OCI-LY1 (cell line): ENCODE data around the gene UBTD1.
"Not testable (repeated sequence)": the region's sequence is repeated elsewhere in the genome, so short reads cannot be mapped to it uniquely, and the experiment has no call there.

Source experiments
- H2AFZ ChIP-seq: fragments of 200-600 bp; sonication (generic), shearing (Covaris generic); 2 replicates; pipeline ENCODE4 v1.6.0; 2014; ENCODE audit warnings: antibody characterized with exemption, mild to moderate bottlenecking, low read length
- H3F3A ChIP-seq: fragments of 200-600 bp; sonication (generic), shearing (Covaris generic); 2 replicates; pipeline ENCODE4 v1.6.0; 2014; ENCODE audit warnings: mild to moderate bottlenecking, antibody characterized with exemption, low read length, moderate library complexity; ENCODE audit not compliant: insufficient read depth
- H3K27ac ChIP-seq: fragments of 200-600 bp; sonication (generic); 2 replicates; pipeline ENCODE4 v1.5.1; 2014; ENCODE audit warnings: low read length, mixed run types, mild to moderate bottlenecking, low read depth; ENCODE audit not compliant: poor library complexity, severe bottlenecking
- H3K27me3 ChIP-seq: fragments of 200-600 bp; sonication (generic); 2 replicates; pipeline ENCODE4 v1.6.0; 2014; ENCODE audit warnings: antibody characterized with exemption, mild to moderate bottlenecking, low read length, moderate library complexity; ENCODE audit not compliant: insufficient read depth
- H3K36me3 ChIP-seq: fragments of 200-600 bp; sonication (generic); 2 replicates; pipeline ENCODE4 v1.6.1; 2014; ENCODE audit warnings: mild to moderate bottlenecking, antibody characterized with exemption, low read length, moderate library complexity, mixed read lengths; ENCODE audit not compliant: insufficient read depth
- H3K4me1 ChIP-seq: fragments of 200-600 bp; sonication (generic); 2 replicates; pipeline ENCODE4 v1.5.1; 2014; ENCODE audit warnings: mild to moderate bottlenecking, low read length, moderate library complexity; ENCODE audit not compliant: insufficient read depth, severe bottlenecking
- H3K4me2 ChIP-seq: fragments of 200-600 bp; sonication (generic), shearing (Covaris generic); 2 replicates; pipeline ENCODE4 v1.6.1; 2014; ENCODE audit warnings: low read length
- H3K4me3 ChIP-seq: fragments of 200-600 bp; sonication (generic); 2 replicates; pipeline ENCODE4 v1.5.1; 2014; ENCODE audit warnings: low read length, low read depth, mild to moderate bottlenecking, mixed read lengths; ENCODE audit not compliant: poor library complexity, severe bottlenecking
- H3K79me2 ChIP-seq: fragments of 200-600 bp; shearing (Covaris generic); 2 replicates; pipeline ENCODE4 v1.6.1; 2016; ENCODE audit warnings: mixed run types, low read length, mixed read lengths; ENCODE audit not compliant: insufficient read depth
- H3K9ac ChIP-seq: fragments of 200-600 bp; sonication (generic), shearing (Covaris generic); 2 replicates; pipeline ENCODE4 v1.6.1; 2014; ENCODE audit warnings: mild to moderate bottlenecking, low read length, mixed read lengths
- H3K9me2 ChIP-seq: fragments of 200-600 bp; sonication (generic), shearing (Covaris generic); 2 replicates; pipeline ENCODE4 v1.6.1; 2014; ENCODE audit warnings: low read depth, mild to moderate bottlenecking, low read length, mixed read lengths
- H3K9me3 ChIP-seq: fragments of 200-600 bp; shearing (Covaris generic); 2 replicates; pipeline ENCODE4 v1.6.1; 2014; ENCODE audit warnings: low read length, mixed read lengths
- H4K20me1 ChIP-seq: fragments of 200-600 bp; sonication (generic), shearing (Covaris generic); 2 replicates; pipeline ENCODE4 v1.6.0; 2016; ENCODE audit warnings: mild to moderate bottlenecking, low read length; ENCODE audit not compliant: insufficient read depth
- CTCF ChIP-seq: fragments of 200-600 bp; sonication (generic), shearing (Covaris generic); IDR thresholded peaks from 2 replicates; pipeline ENCODE4 v1.5.1; 2017; ENCODE audit warnings: mild to moderate bottlenecking, antibody characterized with exemption, low read length, moderate library complexity, mixed read lengths
- EZH2 ChIP-seq: fragments of 200-600 bp; sonication (generic), shearing (Covaris generic); IDR thresholded peaks from 2 replicates; pipeline ENCODE4 v1.8.0; 2017; ENCODE audit warnings: borderline replicate concordance, mixed run types, mild to moderate bottlenecking, antibody characterized with exemption, low read length, moderate library complexity, mixed read lengths

Gene UBTD1

DNA sequence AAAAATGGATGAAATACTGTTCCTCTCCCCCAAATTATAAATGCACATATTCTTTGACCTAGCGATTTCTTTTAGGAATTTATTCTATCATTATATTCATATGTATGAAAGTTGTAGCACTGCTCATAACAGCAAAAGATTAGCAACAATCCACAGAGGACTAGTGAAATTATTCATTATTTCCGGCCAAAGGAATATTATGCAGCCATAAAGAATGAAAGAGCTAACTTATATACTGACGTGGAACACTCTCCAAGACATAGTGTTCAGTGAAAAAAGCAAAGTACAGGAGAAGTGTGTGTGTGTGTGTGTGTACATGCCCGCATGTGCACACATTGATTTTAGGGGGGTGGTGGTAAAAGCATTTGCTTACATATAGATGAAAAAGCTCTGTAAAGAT lies 23.8 kb upstream of the UBTD1 start:
- Histone ChIP-seq H3K79me2 (no peaks in the 10 kb centered on the region), H3F3A (no peaks in the 10 kb centered on the region), H2AFZ (no peak overlapping the region), H3K9me2 (no peaks in the 10 kb centered on the region), H3K9ac (no peak overlapping the region), H3K36me3 (peaks cover 70% of the 10 kb centered on the region), H3K4me2 (no peak overlapping the region), H3K27ac (no peak overlapping the region), H3K4me1 (no peaks in the 10 kb centered on the region), H4K20me1 (no peaks in the 10 kb centered on the region), H3K9me3 (no peaks in the 10 kb centered on the region), H3K27me3 (no peaks in the 10 kb centered on the region), H3K4me3 (no peak overlapping the region)
- no peak for TF ChIP-seq EZH2
- no peak for TF ChIP-seq CTCF

DNA sequence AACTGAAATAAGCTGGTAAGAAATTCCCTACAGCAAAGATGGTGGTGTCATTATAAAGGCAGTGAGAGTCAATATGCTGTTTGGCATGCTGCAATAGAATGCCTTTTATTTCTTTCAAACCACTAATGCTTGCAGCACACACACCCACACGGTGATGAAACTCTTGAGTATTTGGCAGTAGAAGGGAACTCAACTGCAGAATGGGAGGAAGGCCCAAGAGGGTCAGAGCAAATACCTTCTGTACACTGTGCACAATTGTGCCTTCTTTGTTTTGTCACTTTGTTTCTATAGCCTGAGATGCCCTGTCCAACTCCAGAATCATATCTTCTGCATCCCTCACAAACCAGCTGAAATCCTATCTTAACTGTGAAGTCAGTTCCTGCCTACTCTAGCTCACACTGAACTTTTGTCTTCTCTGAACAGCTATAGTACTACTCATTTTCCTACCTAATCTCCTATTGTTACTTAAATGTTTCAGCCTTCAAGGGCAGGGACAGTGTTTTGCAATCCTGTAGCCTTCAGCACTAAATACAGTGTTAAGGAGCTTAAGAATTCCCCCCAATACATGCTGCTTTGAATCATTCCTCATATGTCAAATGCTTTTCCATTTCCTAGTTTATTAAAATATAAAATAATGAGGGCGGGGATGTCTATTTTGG lies 22.7 kb upstream of the UBTD1 start:
- no peaks in the 10 kb centered on the region for H3K4me1 ChIP-seq
- H3F3A ChIP-seq = no peaks in the 10 kb centered on the region
- no peak overlapping the region for H3K4me3 ChIP-seq
- H3K79me2 ChIP-seq = no peaks in the 10 kb centered on the region
- H3K9me2 ChIP-seq = no peaks in the 10 kb centered on the region
- no peaks in the 10 kb centered on the region for H3K9me3 ChIP-seq
- TF ChIP-seq EZH2 (no peak), CTCF (no peak)
- H3K9ac ChIP-seq = no peak overlapping the region
- no peak overlapping the region for H2AFZ ChIP-seq
- no peaks in the 10 kb centered on the region for H3K27me3 ChIP-seq
- no peak overlapping the region for H3K4me2 ChIP-seq
- H4K20me1 ChIP-seq = no peaks in the 10 kb centered on the region
- H3K27ac ChIP-seq = no peak overlapping the region
- H3K36me3 ChIP-seq = peaks cover 72% of the 10 kb centered on the region

GRCh38 chr10:97479410-97479809 lies 19.3 kb upstream of the UBTD1 start:
- not testable (repeated sequence) for H3K27ac ChIP-seq, H3K9me3 ChIP-seq, H3K4me1 ChIP-seq, H2AFZ ChIP-seq, H3K4me2 ChIP-seq, H3K9ac ChIP-seq, H3K27me3 ChIP-seq, H3F3A ChIP-seq, H4K20me1 ChIP-seq, H3K79me2 ChIP-seq, H3K4me3 ChIP-seq, H3K9me2 ChIP-seq
- peaks cover 58% of the 10 kb centered on the region for H3K36me3 ChIP-seq

DNA sequence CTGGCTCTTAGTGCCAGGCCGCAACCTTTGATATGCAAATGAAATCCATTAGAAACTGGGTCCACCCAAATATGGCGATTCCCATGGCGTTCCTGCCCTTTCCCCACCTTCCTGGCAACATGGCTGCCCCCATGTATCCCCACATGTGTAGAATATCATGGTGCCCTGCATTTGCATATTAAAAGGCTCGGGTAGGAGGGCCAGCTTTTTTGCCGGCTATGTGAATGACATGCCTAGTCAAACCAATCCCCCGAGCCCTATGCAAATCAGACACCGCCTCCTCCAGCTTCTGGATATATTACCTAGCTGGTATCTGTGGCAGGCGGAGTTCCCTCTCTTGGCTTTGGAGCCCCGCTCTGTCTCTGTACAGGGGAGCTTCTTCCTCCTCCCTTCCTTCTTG lies 18.8 kb upstream of the UBTD1 start:
- Histone ChIP-seq H3K4me2 (no peak overlapping the region), H3F3A (no peaks in the 10 kb centered on the region), H3K9me3 (no peaks in the 10 kb centered on the region), H3K4me3 (no peak overlapping the region), H3K36me3 (peaks cover 53% of the 10 kb centered on the region), H4K20me1 (no peaks in the 10 kb centered on the region), H3K9ac (no peak overlapping the region), H3K9me2 (no peaks in the 10 kb centered on the region), H3K27ac (no peak overlapping the region), H3K79me2 (no peaks in the 10 kb centered on the region), H3K4me1 (no peaks in the 10 kb centered on the region), H3K27me3 (no peaks in the 10 kb centered on the region), H2AFZ (no peak overlapping the region)
- no peak for TF ChIP-seq CTCF
- TF ChIP-seq EZH2 = no peak
